GM21723 (cell line): Measurements from ENCODE around the gene CWH43.
"Not testable (repeated sequence)": the region's sequence is repeated elsewhere in the genome, so short reads cannot be mapped to it uniquely, and the experiment has no call there.

Experiments
- ATAC-seq: cut with Tn5 transposase; IDR thresholded peaks from one replicate; pipeline ENCODE4 v1.9.1; 2021; ENCODE audit warnings: mild to moderate bottlenecking, moderate library complexity; ENCODE audit not compliant: unreplicated experiment

The CWH43 gene

DNA sequence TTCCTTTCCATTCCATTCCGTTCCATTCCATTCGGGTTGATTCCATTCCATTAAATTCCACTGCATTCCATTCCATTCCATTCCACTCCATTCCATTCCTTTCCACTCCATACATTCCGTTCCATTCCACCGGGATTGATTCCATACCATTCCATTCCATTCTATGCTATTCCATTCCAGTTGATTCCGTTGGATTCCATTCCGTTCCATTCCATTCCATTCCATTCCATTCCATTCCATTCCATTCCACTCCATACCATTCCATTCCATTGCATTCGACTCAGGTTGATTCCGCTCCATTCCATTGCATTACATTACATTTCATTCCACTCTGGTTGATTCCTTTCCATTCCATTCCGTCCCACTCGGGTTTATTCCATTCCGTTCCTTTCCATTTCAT lies 110.1 kb downstream of the CWH43 start:
- ATAC-seq, result not testable (repeated sequence)

DNA sequence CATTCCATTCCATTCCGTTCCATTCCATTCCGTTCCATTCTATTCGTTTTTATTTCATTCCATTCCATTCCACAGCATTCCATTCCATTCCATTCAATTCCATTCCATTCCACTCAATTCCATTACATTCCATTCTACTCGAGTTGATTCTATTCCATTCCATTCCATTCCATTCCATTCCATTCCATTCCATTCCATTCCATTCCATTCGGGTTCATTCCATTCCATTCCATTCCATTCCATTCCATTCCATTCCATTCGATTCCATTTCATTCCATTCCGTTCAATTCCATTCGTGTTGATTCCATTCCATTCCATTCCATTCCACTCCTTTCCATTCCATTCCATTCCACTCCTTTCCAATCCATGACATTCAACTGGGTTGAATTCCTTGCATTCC lies 110.6 kb downstream of the CWH43 start:
- peak; percentile 41 for ATAC-seq

DNA sequence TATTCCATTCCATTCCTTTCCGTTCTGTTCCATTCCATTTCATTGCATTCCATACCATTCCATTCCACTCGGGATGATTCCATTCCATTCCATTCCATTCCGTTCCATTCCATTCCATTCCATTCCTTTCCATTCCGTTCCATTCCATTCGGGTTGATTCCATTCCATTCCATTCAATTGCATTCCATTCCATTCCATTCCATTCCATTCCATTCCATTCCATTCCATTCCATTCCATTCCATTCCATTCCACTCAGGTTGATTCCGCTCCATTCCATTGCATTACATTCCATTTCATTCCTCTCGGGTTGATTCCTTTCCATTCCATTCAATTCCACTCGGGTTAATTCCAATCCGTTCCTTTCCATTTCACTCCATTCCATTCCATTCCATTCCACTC lies 111.0 kb downstream of the CWH43 start:
- ATAC-seq, result not testable (repeated sequence)

DNA sequence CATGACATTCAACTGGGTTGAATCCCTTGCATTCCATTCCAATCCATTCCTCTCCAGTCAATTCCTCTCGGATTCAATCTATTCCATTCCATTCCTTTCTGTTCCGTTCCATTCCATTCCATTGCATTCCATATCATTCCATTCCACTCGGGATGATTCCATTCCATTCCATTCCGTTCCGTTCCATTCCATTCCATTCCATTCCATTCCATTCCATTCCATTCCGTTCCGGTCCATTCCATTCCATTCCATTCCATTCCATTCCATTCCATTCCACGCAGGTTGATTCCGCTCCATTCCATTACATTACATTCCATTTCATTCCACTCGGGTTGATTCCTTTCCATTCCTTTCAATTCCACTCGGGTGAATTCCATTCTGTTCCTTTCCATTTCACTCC lies 111.4 kb downstream of the CWH43 start:
- not testable (repeated sequence) for ATAC-seq

DNA sequence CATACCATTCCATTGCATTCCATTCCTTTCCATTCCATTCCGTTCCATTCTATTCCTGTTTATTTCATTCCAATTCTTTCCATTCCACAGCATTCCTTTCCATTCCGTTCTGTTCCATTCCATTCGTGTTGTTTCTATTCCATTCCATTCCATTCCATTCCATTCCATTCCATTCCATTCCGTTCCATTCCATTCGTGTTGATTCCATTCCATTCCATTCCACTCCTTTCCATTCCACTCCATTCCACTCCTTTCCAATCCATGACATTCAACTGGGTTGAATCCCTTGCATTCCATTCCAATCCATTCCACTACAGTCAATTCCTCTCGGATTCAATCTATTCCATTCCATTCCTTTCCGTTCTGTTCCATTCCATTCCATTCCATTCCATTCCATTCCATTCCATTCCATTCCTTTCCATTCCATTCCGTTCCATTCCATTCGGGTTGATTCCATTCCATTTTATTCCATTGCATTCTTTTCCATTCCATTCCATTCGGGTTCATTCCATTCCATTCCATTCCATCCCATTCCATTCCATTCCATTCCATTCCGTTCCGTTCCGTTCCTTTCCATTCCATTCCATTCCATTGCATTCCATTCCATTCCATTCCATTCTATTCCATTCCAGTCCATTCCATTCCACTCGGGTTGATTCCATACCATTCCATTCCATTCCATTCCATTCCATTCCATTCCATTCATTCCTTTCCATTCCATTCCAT lies 112.1 kb downstream of the CWH43 start:
- ATAC-seq, result not testable (repeated sequence)

DNA sequence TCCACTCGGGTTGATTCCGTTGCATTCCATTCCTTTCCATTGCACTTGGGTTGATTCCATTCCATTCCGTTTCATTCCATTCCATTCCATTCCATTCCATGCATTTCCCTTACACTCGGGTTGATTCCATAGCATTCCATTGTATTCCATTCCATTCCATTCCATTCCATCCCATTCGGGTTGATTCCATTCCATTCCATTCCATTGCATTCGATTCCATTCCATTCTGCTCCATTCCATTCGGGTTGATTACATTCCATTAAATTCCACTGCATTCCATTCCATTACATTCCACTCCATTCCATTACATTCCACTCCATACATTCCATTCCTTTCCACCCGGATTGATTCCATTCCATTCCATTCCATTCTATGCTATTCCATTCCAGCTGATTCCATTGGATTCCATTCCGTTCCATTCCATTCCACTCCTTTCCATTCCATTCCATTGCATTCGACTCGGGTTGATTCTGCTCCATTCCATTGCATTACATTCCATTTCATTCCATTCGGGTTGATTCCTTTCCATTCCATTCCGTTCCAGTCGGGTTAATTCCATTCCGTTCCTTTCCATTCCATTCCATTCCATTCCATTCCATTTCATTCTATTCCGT lies 113.9 kb downstream of the CWH43 start:
- not testable (repeated sequence) for ATAC-seq

DNA sequence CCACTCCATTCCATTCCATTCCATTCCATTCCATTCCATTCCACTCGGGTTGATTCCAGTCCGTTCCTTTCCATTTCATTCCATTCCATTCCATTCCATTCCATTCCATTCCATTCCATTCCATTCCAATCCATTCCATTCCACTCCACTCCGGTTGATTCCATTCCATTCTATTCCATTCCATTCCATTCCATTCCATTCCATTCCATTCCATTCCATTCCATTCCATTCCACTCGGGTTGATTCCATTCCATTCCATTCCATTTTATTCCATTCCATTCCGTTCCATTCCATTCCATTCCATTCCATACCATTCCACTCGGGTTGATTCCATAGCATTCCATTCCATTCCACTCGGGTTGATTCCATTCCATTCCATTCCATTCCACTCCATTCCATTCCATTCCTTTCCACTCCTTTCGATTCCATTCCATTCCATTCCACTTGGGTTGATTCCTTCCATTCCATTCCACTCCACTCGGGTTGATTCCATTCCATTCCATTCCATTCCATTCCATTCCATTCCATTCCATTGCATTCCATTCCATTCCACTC lies 116.3 kb downstream of the CWH43 start:
- ATAC-seq, result peak; percentile 39

DNA sequence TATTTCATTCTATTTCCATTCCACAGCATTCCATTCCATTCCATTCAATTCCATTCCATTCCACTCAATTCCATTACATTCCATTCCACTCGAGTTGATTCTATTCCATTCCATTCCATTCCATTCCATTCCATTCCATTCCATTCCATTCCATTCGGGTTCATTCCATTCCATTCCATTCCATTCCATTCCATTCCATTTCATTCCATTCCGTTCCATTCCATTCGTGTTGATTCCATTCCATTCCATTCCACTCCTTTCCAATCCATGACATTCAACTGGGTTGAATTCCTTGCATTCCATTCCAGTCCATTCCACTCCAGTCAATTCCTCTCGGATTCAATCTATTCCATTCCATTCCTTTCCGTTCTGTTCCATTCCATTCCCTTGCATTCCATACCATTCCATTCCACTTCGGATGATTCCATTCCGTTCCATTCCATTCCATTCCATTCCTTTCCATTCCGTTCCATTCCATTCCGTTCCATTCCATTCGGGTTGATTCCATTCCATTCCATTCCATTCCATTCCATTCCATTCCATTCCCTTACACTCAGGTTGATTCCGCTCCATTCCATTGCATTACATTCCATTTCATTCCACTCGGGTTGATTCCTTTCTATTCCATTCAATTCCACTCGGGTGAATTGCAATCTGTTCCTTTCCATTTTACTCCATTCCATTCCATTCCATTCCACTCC lies 117.5 kb downstream of the CWH43 start:
- ATAC-seq, result not testable (repeated sequence)

DNA sequence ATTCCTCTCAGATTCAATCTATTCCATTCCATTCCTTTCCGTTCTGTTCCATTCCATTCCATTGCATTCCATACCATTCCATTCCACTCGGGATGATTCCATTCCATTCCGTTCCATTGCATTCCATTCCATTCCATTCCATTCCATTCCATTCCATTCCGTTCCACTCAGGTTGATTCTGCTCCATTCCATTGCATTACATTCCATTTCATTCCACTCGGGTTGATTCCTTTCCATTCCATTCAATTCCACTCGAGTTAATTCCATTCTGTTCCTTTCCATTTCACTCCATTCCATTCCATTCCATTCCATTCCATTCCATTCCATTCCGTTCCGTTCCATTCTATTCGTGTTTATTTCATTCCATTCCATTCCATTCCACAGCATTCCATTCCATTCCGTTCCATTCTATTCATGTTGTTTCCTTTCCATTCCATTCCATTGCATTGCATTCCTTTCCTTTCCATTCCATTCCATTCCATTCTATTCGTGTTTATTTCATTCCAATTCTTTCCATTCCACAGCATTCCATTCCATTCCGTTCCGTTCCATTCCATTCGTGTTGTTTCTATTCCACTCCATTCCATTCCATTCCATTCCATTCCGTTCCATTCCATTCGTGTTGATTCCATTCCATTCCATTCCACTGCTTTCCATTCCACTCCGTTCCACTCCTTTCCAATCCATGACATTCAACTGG lies 118.3 kb downstream of the CWH43 start:
- ATAC-seq, result not testable (repeated sequence)

DNA sequence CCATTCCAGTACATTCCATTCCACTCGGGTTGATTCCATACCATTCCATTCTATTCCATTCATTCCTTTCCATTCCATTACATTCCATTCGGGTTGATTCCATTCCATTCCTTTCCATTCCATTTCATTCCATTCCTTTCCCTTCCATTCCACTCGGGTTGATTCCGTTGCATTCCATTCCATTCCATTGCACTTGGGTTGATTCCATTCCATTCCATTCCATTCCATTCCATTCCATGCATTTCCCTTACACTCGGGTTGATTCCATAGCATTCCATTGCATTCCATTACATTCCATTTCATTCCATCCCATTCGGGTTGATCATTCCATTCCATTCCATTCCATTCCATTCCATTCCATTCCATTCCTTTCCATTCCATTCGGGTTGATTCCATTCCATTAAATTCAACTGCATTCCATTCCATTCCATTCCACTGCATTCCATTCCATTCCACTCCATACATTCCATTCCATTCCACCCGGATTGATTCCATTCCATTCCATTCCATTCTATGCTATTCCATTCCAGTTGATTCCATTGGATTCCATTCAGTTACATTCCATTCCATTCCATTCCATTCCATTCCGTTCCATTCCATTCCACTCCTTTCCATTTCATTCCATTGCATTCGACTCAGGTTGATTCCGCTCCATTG lies 119.3 kb downstream of the CWH43 start:
- not testable (repeated sequence) for ATAC-seq

DNA sequence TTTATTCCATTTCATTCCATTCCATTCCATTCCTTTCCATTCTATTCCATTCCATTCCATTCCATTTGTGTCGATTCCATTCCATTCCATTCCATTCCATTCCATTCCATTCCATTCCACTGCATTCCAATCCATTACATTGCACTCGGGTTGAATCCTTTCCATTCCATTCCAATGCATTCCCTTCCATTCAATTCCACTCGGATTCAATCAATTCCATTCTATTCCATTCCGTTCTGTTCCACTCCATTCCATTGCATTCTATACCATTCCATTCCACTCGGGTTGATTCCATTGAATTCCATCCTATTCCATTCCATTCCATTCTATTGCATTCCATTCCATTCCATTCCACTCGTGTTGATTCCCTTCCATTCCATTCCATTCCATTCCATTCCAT lies 121.2 kb downstream of the CWH43 start:
- ATAC-seq, result not testable (repeated sequence)

DNA sequence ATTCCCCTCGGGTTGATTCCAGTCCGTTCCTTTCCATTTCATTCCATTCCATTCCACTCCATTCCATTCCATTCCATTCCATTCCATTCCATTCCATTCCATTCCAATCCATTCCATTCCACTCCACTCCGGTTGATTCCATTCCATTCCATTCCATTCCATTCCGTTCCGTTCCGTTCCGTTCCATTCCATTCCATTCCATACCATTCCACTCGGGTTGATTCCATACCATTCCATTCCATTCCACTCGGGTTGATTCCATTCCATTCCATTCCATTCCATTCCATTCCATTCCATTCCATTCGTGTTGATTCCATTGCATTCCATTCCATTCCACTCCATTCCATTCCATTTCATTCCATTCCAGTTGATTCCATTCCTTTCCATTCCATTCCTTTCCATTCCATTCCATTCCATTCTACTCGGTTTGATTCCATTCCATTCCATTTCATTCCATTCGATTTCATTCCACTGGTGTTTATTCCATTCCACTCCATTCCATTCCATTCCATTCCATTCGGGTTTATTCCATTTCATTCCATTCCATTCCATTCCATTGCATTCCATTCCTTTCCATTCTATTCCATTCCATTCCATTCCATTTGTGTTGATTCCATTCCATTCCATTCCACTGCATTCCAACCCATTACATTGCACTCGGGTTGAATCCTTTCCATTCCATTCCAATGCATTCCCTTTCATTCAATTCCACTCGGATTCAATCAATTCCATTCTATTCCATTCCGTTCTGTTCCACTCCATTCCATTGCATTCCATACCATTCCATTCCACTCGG lies 122.3 kb downstream of the CWH43 start:
- peak; percentile 31 for ATAC-seq

DNA sequence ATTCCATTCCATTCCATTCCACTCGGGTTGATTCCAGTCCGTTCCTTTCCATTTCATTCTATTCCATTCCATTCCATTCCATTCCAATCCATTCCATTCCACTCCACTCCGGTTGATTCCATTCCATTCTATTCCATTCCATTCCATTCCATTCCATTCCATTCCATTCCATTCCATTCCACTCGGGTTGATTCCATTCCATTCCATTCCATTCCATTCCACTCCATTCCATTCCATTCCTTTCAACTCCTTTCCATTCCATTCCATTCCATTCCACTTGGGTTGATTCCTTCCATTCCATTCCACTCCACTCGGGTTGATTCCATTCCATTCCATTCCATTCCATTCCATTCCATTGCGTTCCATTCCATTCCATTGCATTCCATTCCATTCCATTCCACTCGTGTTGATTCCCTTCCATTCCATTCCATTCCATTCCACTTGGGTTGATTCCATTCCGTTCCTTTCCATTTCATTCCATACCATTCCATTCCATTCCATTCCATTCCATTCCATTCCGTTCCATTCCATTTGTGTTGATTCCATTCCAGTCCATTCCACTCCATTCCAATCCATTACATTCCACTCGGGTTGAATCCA lies 123.6 kb downstream of the CWH43 start:
- ATAC-seq, result peak; percentile 38

DNA sequence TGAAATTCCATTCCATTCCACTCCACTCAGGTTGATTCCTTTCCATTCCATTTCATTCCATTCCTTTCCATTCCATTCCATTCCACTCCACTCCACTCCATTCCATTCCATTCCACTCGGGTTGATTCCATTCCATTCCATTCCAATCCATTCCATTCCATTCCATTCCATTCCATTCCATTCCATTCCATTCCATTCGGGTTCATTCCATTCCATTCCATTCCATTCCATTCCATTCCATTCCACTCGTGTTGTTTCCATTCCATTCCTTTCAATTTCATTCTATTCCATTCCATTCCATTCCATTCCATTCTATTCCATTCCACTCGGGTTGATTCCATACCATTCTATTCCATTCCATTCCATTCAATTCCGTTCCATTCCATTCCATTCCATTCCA lies 124.5 kb downstream of the CWH43 start:
- ATAC-seq, result peak; percentile 54
